Transverse colon (tissue), 4 donors: ENCODE data around the gene TRMT6. TPM values are rescaled to one million over a fixed set of nuclear protein-coding genes. Genes with fewer than 3 reads are reported as not detected.
A peak's percentile ranks its signal among the peaks of the same experiment; 100 is the strongest.

Experiments
- DNase-seq: peaks from one replicate; pipeline ENCODE4 v3.0.0-alpha.2; 2019
- H3K27ac ChIP-seq, 4 donors: fragments of 200-600 bp; sonication (generic); 2 replicates each; pipeline ENCODE4 v1.5.1; 2016 to 2018; ENCODE audit warnings: inconsistent platforms in 4 of 4
- H3K27me3 ChIP-seq: fragments of 200-600 bp; sonication (generic); 2 replicates; pipeline ENCODE4 v1.5.1; 2017; ENCODE audit warnings: inconsistent platforms
- H3K36me3 ChIP-seq, 4 donors: fragments of 200-600 bp; sonication (generic); 2 replicates each; pipeline ENCODE4 v1.5.1; 2017 to 2019; ENCODE audit warnings: inconsistent platforms in 4 of 4
- H3K4me1 ChIP-seq, 4 donors: fragments of 200-600 bp; sonication (generic); 2 replicates each; pipeline ENCODE4 v1.5.1; 2017 to 2020; ENCODE audit warnings: inconsistent platforms in 4 of 4
- H3K4me3 ChIP-seq, 4 donors: fragments of 200-600 bp; sonication (generic); 1 replicate in 1 of 4; 2 replicates in 3 of 4; pipeline versions ENCODE4 v1.5.1 to v1.6.1; 2017 to 2019; ENCODE audit warnings: inconsistent platforms in 4 of 4
- H3K9me3 ChIP-seq, 2 donors: fragments of 200-600 bp; sonication (generic); 2 replicates each; pipeline ENCODE4 v1.5.1; 2017 to 2019; ENCODE audit warnings: inconsistent platforms in 2 of 2
- EP300 ChIP-seq: sonication (generic); formaldehyde crosslinking; IDR thresholded peaks from one replicate; pipeline ENCODE4 v1.6.1; 2017; ENCODE audit warnings: antibody characterized with exemption, low read depth
- POLR2A ChIP-seq: fragments of 450-650 bp; IDR thresholded peaks from one replicate; pipeline ENCODE4 v1.6.1; 2016; ENCODE audit warnings: antibody characterized with exemption, mild to moderate bottlenecking, moderate library complexity
- POLR2AphosphoS5 ChIP-seq, 3 donors: sonication (generic); formaldehyde crosslinking; IDR thresholded peaks; one replicate each; pipeline ENCODE4 v1.6.1; 2016; ENCODE audit warnings: antibody characterized with exemption in 3 of 3
- WGBS, 2 donors: methylation state at CpG; one replicate each; pipeline ENCODE4 v1.1.5; 2018; ENCODE audit warnings: low coverage in 1 of 2; 5-methylcytosine and 5-hydroxymethylcytosine counted together
- in situ Hi-C, 4 donors: fragments of 200-750 bp; cut with MboI; loops; one replicate each; pipeline versions ENCODE4 v1.15.0 to v1.15.1; 2017; ENCODE audit warnings: low sequenced_read_pairs in 3 of 4, low pct_ligation_motif_present in 1 of 4, low pct_unique_long_range_greater_than_20kb in 1 of 4
- intact Hi-C: fragments of 100-400 bp; cut with DNase I; formaldehyde crosslinking; loops from one replicate; pipeline ENCODE4 v1.15.1; 2023; ENCODE audit warnings: low total_unique reads
- total RNA-seq, 4 donors: library from RNA; depleted of rRNA; stranded (reverse); fragments of >200 nt; gene quantifications; one replicate each; pipeline ENCODE4 v1.1.0, GENCODE V29; 2016
- TF ChIP-seq, protein P1 (sequence below), 5 experiments: fragments of 200-600 bp in 3 of 5; fragments of 450-650 bp in 2 of 5; sonication (generic) in 3 of 5; IDR thresholded peaks; 1 replicate in 2 of 5; 2 replicates in 3 of 5; pipeline ENCODE4 v1.5.1; 2016 to 2017; ENCODE audit warnings: antibody characterized with exemption in 5 of 5, inconsistent platforms in 3 of 5, mild to moderate bottlenecking in 2 of 5, moderate library complexity in 1 of 5

Gene TRMT6
- total RNA-seq, 4 donors from 2014 or later, result 1.00 to 9.4 (median 4.3) TPM

DNA sequence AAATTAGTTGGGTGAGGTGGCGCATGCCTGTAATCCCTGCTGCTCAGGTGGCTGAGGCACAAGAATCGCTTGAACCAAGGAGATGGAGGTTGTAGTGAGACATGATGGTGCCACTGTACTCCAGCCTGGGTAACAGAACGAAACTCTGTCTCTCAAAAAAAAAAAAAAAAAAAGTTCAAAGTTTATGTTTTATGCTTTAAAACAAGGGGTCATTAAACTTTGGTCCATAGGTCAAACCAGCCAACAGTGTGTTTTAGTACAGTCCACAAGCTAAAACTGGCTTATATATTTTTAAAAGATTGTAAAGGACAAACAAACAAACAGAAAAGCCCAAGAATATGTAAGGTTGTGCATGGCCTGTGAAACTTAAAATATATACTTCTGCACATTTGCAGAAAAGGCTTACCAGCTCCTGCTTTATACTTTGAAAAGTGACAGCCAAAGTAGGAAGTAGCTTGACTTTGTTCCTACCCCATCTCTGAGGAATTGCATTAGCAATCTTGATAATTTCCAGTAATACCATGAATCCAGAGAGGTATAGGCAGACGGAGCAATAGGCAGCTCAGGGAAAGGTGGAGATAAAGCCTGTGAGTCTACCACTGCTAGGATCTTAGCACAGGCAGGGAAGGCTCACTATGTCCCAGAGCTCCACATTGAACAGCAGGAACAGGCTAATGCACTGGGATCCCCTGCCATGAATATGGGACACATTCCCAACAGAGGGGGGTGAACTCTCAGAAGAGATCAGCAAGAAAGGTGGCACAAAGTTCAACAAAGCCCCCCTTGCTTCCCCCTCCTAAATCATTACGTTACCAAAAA, 30.6 kb upstream of the TRMT6 start:
- WGBS, 2 donors, result 68 to 92% methylated on average over 3 to 5 of the region's 5 CpGs
- in situ Hi-C loops (no loop called here), intact Hi-C loops (no loop called here)
- H3K4me3 ChIP-seq, result no peak overlapping the region
- H3K27ac ChIP-seq, result peak overlapping the region in 3 of 4 donors; percentile 5 to 20 (median 18)
- peaks cover 0 to 16% (median 0%) of the 10 kb centered on the region in 4 donors for H3K4me1 ChIP-seq
- no peaks in the 10 kb centered on the region for H3K36me3 ChIP-seq
- TF ChIP-seq, protein P1, sequence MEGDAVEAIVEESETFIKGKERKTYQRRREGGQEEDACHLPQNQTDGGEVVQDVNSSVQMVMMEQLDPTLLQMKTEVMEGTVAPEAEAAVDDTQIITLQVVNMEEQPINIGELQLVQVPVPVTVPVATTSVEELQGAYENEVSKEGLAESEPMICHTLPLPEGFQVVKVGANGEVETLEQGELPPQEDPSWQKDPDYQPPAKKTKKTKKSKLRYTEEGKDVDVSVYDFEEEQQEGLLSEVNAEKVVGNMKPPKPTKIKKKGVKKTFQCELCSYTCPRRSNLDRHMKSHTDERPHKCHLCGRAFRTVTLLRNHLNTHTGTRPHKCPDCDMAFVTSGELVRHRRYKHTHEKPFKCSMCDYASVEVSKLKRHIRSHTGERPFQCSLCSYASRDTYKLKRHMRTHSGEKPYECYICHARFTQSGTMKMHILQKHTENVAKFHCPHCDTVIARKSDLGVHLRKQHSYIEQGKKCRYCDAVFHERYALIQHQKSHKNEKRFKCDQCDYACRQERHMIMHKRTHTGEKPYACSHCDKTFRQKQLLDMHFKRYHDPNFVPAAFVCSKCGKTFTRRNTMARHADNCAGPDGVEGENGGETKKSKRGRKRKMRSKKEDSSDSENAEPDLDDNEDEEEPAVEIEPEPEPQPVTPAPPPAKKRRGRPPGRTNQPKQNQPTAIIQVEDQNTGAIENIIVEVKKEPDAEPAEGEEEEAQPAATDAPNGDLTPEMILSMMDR (IDR thresholded peaks at IDR 0.05), result no peak
- H3K27me3 ChIP-seq, result no peaks in the 10 kb centered on the region
- no peak for DNase-seq
- no peaks in the 10 kb centered on the region for H3K9me3 ChIP-seq

DNA sequence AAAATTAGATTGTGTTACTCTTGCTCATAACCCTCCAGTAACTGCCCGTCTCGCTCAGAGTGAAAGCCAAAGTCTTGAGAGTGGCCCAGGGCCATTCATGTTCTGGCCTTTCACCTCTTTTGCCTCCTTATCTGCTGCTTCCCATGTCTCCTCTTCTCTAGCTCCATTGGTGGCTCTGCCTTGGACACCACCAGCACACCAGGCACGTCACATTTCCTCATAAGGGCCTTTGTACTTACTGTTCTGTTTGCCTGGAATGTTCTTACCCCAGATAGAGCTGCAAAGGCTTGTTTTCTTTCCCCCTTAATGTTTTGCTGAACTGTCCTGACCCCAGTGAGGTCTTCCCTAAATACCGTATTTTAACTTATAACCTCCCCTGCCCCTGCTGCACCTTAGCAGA, 29.5 kb upstream of the TRMT6 start:
- in situ Hi-C loops, result no loop called here
- TF ChIP-seq POLR2AphosphoS5 (IDR thresholded peaks at IDR 0.05), result no peak
- TF ChIP-seq POLR2A, result no peak
- TF ChIP-seq, protein P1 (IDR thresholded peaks at IDR 0.05), result no peak
- no peak for TF ChIP-seq EP300
- Histone ChIP-seq H3K27ac (no peak overlapping the region), H3K36me3 (no peaks in the 10 kb centered on the region), H3K9me3 (no peaks in the 10 kb centered on the region), H3K4me3 (no peak overlapping the region), H3K27me3 (no peaks in the 10 kb centered on the region), H3K4me1 (peaks cover 0 to 16% (median 1%) of the 10 kb centered on the region in 4 donors)
- no peak for DNase-seq
- 95% methylated on average over 3 to 4 of the region's 4 CpGs for WGBS, 2 donors
- intact Hi-C loops, result no loop called here

DNA sequence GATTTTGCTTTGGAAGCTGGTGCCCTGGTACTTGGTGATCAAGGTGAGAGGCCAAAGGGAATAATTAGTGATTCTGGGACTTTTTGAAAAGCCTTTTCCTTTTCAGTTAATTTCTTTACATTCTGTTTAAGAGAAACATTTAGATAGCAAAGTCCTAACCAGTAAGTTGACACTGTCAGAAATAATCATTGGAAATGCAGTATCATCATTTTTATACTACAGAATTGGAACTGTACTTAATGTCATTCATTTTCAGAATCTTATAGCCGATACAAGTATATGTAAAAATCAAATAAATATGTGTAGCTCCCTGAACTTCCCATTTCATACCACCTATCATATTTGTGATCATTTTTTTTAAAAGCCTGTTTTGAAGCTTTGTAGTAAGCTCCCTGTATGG, 27.6 kb upstream of the TRMT6 start:
- Histone ChIP-seq H3K4me3 (no peak overlapping the region), H3K9me3 (no peaks in the 10 kb centered on the region), H3K27ac (no peak overlapping the region), H3K36me3 (no peaks in the 10 kb centered on the region), H3K4me1 (peaks cover 0 to 22% (median 2%) of the 10 kb centered on the region in 4 donors), H3K27me3 (no peaks in the 10 kb centered on the region)
- TF ChIP-seq EP300 (no peak), POLR2A (no peak), POLR2AphosphoS5 (IDR thresholded peaks at IDR 0.05) (no peak)
- TF ChIP-seq, protein P1 (IDR thresholded peaks at IDR 0.05), result no peak
- in situ Hi-C loops (no loop called here), intact Hi-C loops (no loop called here)
- WGBS, 2 donors, result 98 to 100% methylated on average over 1 of the region's 1 CpG
- DNase-seq, result no peak

DNA sequence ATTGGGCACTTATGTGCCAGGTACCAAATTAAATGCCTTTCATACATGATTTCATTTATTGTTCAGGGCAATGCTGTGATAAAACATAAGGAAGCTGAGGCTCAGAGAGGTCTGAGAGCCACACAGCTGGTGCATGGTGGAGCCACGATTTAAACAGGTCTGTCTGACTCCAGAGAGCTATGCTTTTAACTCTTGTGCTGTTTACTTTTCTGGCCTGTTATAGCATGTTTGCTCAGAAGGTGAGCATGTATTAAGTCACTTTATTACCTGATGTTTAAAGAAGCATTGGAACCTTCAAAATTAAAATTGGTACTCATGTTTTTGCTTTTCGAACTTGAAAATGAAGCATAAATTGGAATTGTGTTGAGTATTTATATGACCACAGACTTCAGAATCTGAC, 26.9 kb upstream of the TRMT6 start:
- TF ChIP-seq POLR2A (no peak), POLR2AphosphoS5 (IDR thresholded peaks at IDR 0.05) (no peak), EP300 (no peak)
- TF ChIP-seq, protein P1 (IDR thresholded peaks at IDR 0.05), result no peak
- in situ Hi-C loops, result no loop called here
- 64 to 72% methylated on average over 1 to 2 of the region's 2 CpGs for WGBS, 2 donors
- no peaks in the 10 kb centered on the region for H3K36me3 ChIP-seq
- no peaks in the 10 kb centered on the region for H3K9me3 ChIP-seq
- no peak for DNase-seq
- peaks cover 0 to 22% (median 4%) of the 10 kb centered on the region in 4 donors for H3K4me1 ChIP-seq
- intact Hi-C loops, result no loop called here
- H3K27me3 ChIP-seq, result no peaks in the 10 kb centered on the region
- H3K27ac ChIP-seq, result no peak overlapping the region
- no peak overlapping the region for H3K4me3 ChIP-seq
